NCI-H187 (cell line): ENCODE measurements around the gene HOXC12.

Experiments
- DNase-seq, 2 experiments: peaks; one replicate each; lab custom pipeline; 2025; lab: John Stamatoyannopoulos, UW

Gene HOXC12

DNA sequence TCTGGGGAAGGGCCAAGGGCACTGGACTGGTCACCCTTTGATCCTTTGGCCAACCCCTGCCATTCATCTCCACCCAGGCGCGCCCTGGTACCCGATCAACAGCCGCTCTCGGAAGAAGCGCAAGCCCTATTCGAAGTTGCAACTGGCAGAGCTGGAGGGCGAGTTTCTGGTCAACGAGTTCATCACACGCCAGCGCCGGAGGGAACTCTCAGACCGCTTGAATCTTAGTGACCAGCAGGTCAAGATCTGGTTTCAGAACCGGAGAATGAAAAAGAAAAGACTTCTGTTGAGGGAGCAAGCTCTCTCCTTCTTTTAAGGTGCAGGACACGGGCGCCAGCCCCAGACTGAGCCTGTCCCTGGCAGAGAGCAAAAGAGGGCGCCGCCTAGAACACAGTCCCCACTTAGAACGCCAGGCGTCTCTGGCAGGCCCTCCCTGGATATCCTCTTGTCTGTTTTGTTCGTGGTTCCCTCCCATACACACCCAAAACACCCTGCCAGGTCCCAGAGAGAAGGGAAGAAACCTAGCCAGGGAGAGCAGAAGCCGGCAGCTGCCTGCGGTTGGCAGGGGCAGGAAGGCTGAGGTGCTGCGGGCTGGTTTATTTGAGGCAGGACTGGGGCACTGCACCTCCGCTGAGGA lies 1.7 kb downstream of the HOXC12 start:
- DNase-seq: no peak

GRCh38 chr12:53956914-53957536 lies 2.3 kb downstream of the HOXC12 start:
- no peak for DNase-seq

GRCh38 chr12:53958128-53958527 lies 3.4 kb downstream of the HOXC12 start:
- no peak for DNase-seq

- no peak for DNase-seq
These were observed 4.6 kb downstream of the HOXC12 start for GRCh38 chr12:53959314-53959713.

GRCh38 chr12:53960187-53961024 lies 5.7 kb downstream of the HOXC12 start:
- no peak for DNase-seq

DNA sequence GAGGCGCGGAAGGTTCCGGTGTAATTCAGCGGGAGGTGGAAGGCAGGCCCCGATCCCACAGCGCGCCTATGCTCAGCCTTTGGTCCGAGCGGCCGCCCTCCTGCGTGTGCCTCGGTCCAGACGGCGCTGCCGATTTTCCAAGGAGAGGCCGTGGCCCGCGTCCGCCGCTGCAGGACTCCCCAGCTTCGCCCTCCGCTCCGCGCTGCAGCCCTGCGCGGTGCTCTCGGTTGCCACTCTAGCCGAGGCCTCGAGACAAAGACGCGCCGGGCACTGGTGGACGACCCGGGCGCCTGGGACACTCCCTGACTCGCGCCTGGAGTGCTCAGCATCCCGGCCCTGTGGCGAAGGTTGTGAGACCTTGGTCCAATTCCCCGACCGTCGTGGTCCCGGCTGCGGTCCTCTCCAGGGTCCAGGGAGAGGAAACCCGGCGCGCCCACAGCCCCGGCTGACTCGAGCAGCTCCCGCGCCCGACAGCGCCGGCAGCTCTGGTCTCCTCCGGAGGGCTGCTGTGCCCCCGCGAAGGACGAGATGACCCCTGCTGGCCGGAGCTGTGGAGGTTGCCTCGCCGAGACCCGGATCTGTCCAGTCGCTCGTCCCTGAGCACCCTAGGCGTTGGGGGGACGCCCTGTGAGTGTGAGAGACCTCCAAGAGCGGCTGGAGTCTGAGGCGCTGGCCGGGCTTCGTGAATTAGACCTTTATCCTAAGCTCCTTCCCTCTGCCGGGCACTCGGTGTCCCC lies 6.5 kb downstream of the HOXC12 start:
- no peak for DNase-seq

GRCh38 chr12:53963005-53963404 lies 8.3 kb downstream of the HOXC12 start:
- no peak for DNase-seq

DNA sequence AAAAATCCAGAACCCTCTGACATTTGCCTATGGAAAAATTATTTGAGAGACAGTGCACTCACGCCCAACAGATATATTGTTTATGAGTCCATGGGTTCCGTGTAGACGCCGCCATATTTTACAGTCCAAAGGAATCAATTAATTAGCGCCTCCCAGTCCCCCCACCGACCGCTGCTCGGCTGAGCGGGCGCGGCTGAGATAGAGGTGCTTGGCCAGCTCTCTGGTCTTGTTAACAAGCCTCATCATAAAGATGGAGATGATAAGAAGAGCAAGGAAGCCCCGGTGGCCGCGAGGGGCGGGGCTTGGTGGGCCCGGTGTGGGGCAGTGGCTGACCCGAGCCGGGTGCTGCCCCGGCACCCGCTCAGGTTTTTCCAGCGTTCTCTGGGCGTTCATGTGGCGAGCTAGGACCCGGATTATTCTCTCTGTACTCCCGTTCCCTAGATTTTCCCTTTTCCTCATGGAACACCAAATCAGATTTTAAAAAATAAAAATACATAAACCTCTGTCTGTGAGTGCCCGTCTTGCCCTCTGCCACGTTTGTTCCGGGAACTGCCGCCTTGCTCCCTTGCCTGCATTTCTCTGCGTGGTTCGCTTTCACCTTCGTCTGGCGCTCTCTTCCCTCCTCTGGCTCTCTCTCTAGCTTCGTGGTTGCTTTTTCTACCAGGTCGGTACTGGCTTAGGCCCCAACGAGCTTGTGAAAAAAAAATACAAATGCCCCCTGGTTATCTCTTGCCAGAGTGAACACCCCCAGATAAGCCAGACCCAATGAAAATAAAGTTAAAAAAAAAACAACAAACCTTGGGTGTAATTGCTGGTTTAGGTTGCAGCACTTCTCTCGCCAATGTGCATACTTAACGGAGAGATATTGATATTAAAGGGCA lies 9.0 kb downstream of the HOXC12 start:
- no peak for DNase-seq

- no peak for DNase-seq
These were observed 9.6 kb downstream of the HOXC12 start for GRCh38 chr12:53964315-53964713.

- DNase-seq: no peak
These were observed 10.8 kb downstream of the HOXC12 start for GRCh38 chr12:53965281-53966084.

GRCh38 chr12:53966085-53966384 lies 11.3 kb downstream of the HOXC12 start:
- no peak for DNase-seq

DNA sequence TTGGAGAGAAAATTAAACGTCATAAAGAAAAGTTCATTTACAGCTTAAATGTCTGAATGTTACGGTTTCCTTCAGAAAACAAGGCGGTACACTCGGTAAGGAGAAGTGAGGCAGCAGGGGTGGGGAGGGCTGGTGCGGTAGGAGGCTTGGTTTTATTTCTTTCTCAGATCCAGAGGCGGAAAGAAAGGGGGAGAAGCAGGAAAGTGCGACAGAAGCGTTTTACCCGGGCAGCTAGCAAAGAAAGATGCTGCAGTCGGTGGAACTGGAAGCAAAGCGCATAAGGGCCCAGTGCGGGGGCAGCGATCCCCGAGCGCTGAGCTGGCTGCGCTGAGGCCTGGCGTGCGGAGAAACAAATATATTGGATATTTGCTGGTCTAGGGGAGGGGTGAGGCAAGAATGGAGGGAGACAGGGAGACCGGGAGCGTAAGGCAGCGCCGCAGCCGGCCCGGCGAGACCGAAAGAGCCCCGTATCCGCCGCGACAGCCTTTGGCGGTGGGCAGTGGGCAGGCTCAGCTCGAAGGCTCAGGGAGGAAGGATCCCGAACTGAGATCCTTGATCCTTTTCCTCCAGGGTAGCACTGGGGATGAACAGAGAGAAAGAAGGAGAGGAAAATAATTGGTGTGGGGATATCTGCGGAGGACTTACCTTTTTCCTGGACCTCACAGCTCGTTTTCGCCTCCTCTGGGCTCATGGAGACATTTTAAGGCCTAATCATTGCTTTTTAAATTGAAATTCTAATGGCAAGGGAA lies 11.9 kb downstream of the HOXC12 start:
- DNase-seq: no peak

- DNase-seq: no peak
These were observed 12.8 kb downstream of the HOXC12 start for GRCh38 chr12:53967421-53967925.

DNA sequence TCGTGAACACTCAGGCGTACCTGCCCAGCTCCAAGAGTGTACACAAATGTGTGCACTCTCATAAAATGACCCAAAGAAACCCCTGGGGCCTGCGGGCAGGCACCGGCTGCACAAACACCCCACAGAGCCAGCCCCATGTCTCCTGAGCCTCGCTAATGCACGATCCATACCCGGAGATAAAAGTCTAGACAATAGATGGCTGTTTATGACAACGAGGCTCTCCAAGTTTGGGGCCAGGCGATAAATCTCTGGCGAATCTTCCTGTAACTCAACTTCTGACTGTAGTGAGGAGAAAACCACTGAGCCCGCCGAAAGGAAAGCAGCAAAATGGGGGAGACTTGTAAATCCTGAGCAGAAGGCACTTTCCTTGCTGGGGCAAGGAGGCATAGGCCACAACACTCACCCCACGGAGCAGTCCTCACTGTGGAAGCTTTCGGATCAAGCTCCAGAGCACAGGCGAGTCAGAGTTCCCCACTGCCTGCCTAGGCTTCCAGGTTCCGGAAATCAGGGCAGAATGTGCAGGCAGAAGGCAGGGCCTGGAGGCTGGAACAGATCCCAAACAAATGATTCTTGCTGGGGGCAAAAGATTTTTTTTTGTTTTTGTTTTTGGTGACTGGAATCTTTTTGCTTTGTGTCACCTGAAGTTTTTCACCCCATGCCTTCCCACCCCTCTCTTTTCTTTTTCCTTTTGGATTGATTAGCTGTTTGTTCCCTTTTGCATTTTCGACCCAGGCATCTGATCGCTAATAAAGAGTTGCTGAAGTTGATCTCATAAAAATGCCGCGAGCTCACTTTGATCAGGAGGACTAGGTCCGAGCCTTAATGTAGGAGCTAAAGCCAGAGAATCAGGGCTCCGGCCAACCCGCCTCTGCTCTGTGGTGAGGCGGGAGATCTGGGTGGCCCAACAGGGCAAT lies 13.8 kb downstream of the HOXC12 start:
- DNase-seq: no peak

- no peak for DNase-seq
These were observed 15.0 kb downstream of the HOXC12 start for GRCh38 chr12:53969588-53970259.

DNA sequence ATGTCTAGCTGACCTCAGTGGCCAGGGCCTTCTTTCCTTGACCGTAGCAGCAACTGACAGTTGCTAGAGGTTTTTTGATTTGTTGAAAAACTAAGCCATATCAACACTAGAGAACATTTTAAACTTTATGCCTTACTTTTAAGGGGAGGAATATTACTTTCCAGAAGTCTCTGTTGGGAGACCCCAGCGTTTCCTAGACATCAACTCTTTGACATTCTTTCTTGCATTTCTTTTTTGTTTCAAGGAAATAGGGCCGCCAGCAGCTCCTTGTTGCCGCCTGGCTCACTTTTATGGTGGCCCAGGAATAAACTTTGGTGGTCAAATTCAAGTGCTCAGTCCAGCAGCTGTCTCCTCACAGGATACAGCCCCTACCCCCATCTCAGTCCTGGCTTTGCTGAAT lies 15.7 kb downstream of the HOXC12 start:
- DNase-seq: no peak

DNA sequence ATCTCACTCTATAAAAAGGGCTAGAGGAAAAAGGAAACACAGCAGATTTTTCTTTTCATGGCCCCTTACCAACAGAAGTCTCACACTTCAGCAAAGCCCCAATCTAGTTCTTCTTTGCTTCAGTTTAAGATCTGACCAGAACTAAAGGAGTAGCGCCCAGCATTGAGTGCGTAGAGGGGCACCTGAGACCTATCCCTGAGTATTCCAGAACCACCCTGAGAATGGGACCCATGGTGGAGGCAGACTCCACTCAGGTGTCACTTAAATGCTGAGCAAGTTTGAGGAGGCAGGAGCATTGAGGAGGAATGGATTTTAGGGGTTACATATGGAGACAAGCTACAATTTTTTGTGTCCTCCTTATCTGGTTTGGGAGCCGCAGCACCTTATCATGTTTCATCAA lies 16.4 kb downstream of the HOXC12 start:
- no peak for DNase-seq

GRCh38 chr12:53971686-53972085 lies 17.0 kb downstream of the HOXC12 start:
- DNase-seq: no peak
